Measurements from ENCODE around the gene ACOT7.

The ACOT7 gene

GRCh38 chr1:6245869-6246496 is 147.6 kb downstream of the ACOT7 start:
- DNase-seq, result peak; percentile 94

GRCh38 chr1:6245086-6245868 is 148.3 kb downstream of the ACOT7 start:
- peak; percentile 65 for DNase-seq

GRCh38 chr1:6244401-6245049 is 149.0 kb downstream of the ACOT7 start:
- no peak for DNase-seq

- no peak for DNase-seq
These were observed 149.6 kb downstream of the ACOT7 start, which contains the start of gene HES3 for GRCh38 chr1:6243993-6244392. TSS of gene HES3 (plus strand) at chr1:6244179. CDS start at chr1:6244366, 187 bp downstream.

- no peak for DNase-seq
These were observed 150.3 kb downstream of the ACOT7 start for GRCh38 chr1:6243053-6243834.

- no peak for DNase-seq
These were observed 151.5 kb downstream of the ACOT7 start for GRCh38 chr1:6241887-6242740.

- DNase-seq, result no peak
These were observed 152.3 kb downstream of the ACOT7 start for GRCh38 chr1:6241107-6241886.

- no peak for DNase-seq
These were observed 153.4 kb downstream of the ACOT7 start for GRCh38 chr1:6239950-6240768.

GRCh38 chr1:6239213-6239752 is 154.3 kb downstream of the ACOT7 start:
- no peak for DNase-seq

- DNase-seq, result no peak
These were observed 156.5 kb downstream of the ACOT7 start for GRCh38 chr1:6237093-6237492.

GRCh38 chr1:6235296-6235677 is 158.3 kb downstream of the ACOT7 start:
- DNase-seq, result no peak

GRCh38 chr1:6234502-6235295 is 158.9 kb downstream of the ACOT7 start:
- DNase-seq, result no peak

- DNase-seq, result no peak
These were observed 160.2 kb downstream of the ACOT7 start for GRCh38 chr1:6233376-6233775.

GRCh38 chr1:6225651-6226050 is 167.9 kb downstream of the ACOT7 start:
- DNase-seq, result no peak

- no peak for DNase-seq
These were observed 168.8 kb downstream of the ACOT7 start for GRCh38 chr1:6224718-6225117.

GRCh38 chr1:6223617-6224016 is 169.9 kb downstream of the ACOT7 start:
- DNase-seq, result no peak

GRCh38 chr1:6222636-6223035 is 170.9 kb downstream of the ACOT7 start:
- DNase-seq, result no peak

GRCh38 chr1:6221210-6221784 is 172.3 kb downstream of the ACOT7 start:
- DNase-seq, result no peak

GRCh38 chr1:6220236-6220635 is 173.3 kb downstream of the ACOT7 start:
- no peak for DNase-seq
